Neural crest cell (in vitro differentiated cells): Measurements from ENCODE around the gene SLC15A1. TPM values are rescaled to one million over a fixed set of nuclear protein-coding genes. Genes with fewer than 3 reads are reported as not detected.

ENCODE experiments used
- DNase-seq: peaks from one replicate; pipeline ENCODE4 v3.0.0; 2021; ENCODE audit warnings: low read depth, mixed read lengths, low spot score
- H3K27ac Mint-ChIP-seq: one replicate; pipeline ENCODE4 v1.8.0; 2021; ENCODE audit warnings: mild to moderate bottlenecking, mixed read lengths; ENCODE audit not compliant: unreplicated experiment
- H3K27me3 Mint-ChIP-seq: 2 replicates; pipeline ENCODE4 v1.8.0; 2021; ENCODE audit warnings: low read depth, mild to moderate bottlenecking, mixed read lengths
- H3K36me3 Mint-ChIP-seq: 2 replicates; pipeline ENCODE4 v1.8.0; 2021; ENCODE audit warnings: low read depth, mild to moderate bottlenecking, mixed read lengths
- H3K4me1 Mint-ChIP-seq: 2 replicates; pipeline ENCODE4 v1.8.0; 2021; ENCODE audit warnings: mixed read lengths
- H3K4me3 Mint-ChIP-seq: one replicate; pipeline ENCODE4 v1.8.0; 2021; ENCODE audit warnings: mild to moderate bottlenecking, mixed read lengths
- H3K9me3 Mint-ChIP-seq: 2 replicates; pipeline ENCODE4 v1.8.0; 2021; ENCODE audit warnings: mixed read lengths
- CTCF ChIP-seq: fragments of 200-600 bp; sonication (generic); conservative IDR thresholded peaks from 2 replicates; pipeline ENCODE4 v1.5.0; 2021; ENCODE audit warnings: antibody characterized with exemption, mild to moderate bottlenecking
- total RNA-seq: library from RNA; stranded (reverse); gene quantifications from 2 replicates; pipeline ENCODE4 v1.2.1, GENCODE V29; 2021

The SLC15A1 gene
- total RNA-seq, 1 donor from 2014 or later = not detected

- H3K4me1 Mint-ChIP-seq = no peaks in the 10 kb centered on the region
- H3K27me3 Mint-ChIP-seq = peaks cover 10% of the 10 kb centered on the region
- no peaks in the 10 kb centered on the region for H3K9me3 Mint-ChIP-seq
- no peak for TF ChIP-seq CTCF
- H3K27ac Mint-ChIP-seq = no peak overlapping the region
- DNase-seq = no peak
- no peak overlapping the region for H3K4me3 Mint-ChIP-seq
- no peaks in the 10 kb centered on the region for H3K36me3 Mint-ChIP-seq
Measured at GRCh38 chr13:98706446-98707110, 45.9 kb downstream of the SLC15A1 start.

GRCh38 chr13:98697791-98698190 lies 54.7 kb downstream of the SLC15A1 start:
- Mint-ChIP-seq H3K27me3 (peaks cover 6% of the 10 kb centered on the region), H3K4me3 (no peak overlapping the region), H3K27ac (no peak overlapping the region), H3K4me1 (peaks cover 15% of the 10 kb centered on the region), H3K36me3 (no peaks in the 10 kb centered on the region), H3K9me3 (no peaks in the 10 kb centered on the region)
- TF ChIP-seq CTCF = no peak
- DNase-seq = no peak

- TF ChIP-seq CTCF = no peak
- Mint-ChIP-seq H3K4me3 (no peak overlapping the region), H3K36me3 (no peaks in the 10 kb centered on the region), H3K27me3 (no peaks in the 10 kb centered on the region), H3K9me3 (no peaks in the 10 kb centered on the region), H3K27ac (peak overlapping the region; percentile 62), H3K4me1 (peaks cover 15% of the 10 kb centered on the region)
- no peak for DNase-seq
Measured at GRCh38 chr13:98693756-98694155, 58.7 kb downstream of the SLC15A1 start.

- no peak for DNase-seq
- no peak for TF ChIP-seq CTCF
- Mint-ChIP-seq H3K4me1 (peaks cover 5% of the 10 kb centered on the region), H3K9me3 (no peaks in the 10 kb centered on the region), H3K36me3 (no peaks in the 10 kb centered on the region), H3K27ac (no peak overlapping the region), H3K27me3 (no peaks in the 10 kb centered on the region), H3K4me3 (no peak overlapping the region)
Measured at GRCh38 chr13:98691360-98691759, 61.1 kb downstream of the SLC15A1 start.

- H3K4me3 Mint-ChIP-seq = no peak overlapping the region
- no peaks in the 10 kb centered on the region for H3K27me3 Mint-ChIP-seq
- no peaks in the 10 kb centered on the region for H3K9me3 Mint-ChIP-seq
- H3K36me3 Mint-ChIP-seq = no peaks in the 10 kb centered on the region
- no peak for TF ChIP-seq CTCF
- H3K4me1 Mint-ChIP-seq = peaks cover 5% of the 10 kb centered on the region
- no peak for DNase-seq
- no peak overlapping the region for H3K27ac Mint-ChIP-seq
Measured at GRCh38 chr13:98690348-98691022, 62.0 kb downstream of the SLC15A1 start.
